ENCODE data around the gene TPGS2. TPM values are rescaled to one million over a fixed set of nuclear protein-coding genes. Genes with fewer than 3 reads are reported as not detected.

The TPGS2 gene
- total RNA-seq, 1 donor from 2014 or later: 23.3 TPM

DNA sequence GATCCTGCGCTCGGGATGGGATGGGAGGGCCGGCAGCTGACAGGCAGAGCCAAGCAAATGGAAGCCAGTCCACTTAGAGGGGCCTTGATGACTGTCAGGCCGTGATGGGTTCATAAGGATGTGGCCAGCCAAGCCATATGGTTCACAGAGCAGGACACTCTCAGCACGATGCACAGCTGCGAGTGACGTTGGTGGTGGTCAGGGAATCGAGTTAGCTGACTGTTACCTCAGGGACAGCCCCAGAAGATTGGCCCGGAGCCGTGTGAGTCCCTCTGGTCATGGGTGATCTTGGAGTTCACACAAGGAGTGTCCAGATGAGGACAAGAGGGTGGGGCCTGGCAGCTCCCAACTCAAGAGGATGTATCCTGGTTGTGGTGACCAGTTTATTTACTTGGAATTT lies 70.2 kb downstream of the TPGS2 start:
- DNase-seq (ENCODE audit: missing footprints) (no peak), ATAC-seq (peak; percentile 22)
- intact Hi-C loops (cut with DNase I): loop anchor here (5.0 kb wide), 1 partner anchor 71 kb away; no protein-coding TSS in a partner anchor

- ATAC-seq (no peak), DNase-seq (ENCODE audit: missing footprints) (no peak)
- intact Hi-C loops (cut with DNase I): loop anchor here (5.0 kb wide), 1 partner anchor 71 kb away; no protein-coding TSS in a partner anchor
These were observed 70.8 kb downstream of the TPGS2 start for GRCh38 chr18:36757991-36758390.

DNA sequence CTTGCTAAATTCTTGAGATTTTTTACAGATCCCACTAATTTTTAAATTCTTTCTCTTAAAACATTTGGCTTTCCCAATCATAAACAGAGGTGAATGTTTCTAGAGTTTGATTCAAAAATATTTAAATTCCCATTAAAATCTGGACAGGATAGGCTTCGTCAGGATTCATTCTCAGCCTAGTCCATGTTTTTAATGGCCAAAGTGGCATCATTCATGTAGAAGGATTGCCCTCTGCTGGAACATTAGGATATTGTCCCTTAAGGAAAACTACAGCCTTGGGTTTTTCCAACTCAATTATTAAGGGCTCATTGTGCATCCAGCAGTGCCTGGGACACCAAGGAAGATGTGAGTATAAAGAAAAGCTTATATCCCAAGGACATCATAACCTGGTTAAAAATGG lies 71.7 kb downstream of the TPGS2 start:
- no peak for ATAC-seq
- intact Hi-C loops (cut with DNase I): loop anchor here (5.0 kb wide), 1 partner anchor 70 kb away; no protein-coding TSS in a partner anchor
- no peak for DNase-seq (ENCODE audit: missing footprints)

DNA sequence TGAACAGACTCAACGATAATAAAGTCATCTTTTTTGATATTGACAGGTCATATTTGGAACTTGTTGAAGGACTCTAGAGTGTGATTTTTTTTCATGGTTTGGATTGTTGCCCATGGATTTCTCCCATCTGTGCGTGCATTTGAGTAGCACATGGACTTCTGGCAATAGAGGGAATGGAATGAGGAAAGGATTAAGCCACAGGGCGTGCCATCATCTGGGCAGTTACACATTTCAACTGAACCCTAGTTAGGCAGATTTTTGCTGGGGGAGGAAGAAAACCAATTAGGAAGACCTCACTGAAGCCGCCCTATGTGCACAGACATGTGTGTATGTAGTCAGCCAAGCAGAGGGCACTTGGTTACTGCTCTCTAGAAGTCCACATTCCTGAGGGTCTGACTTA lies 72.6 kb downstream of the TPGS2 start:
- peak; percentile 12 for ATAC-seq
- intact Hi-C loops (cut with DNase I): loop anchor here (5.0 kb wide), 1 partner anchor 69 kb away; no protein-coding TSS in a partner anchor

GRCh38 chr18:36752929-36753865 lies 75.6 kb downstream of the TPGS2 start:
- DNase-seq (ENCODE audit: missing footprints): no peak
- intact Hi-C loops (cut with DNase I): no loop called here

More for the DNA sequence above, 72.6 kb downstream of the TPGS2 start:
- DNase-seq (ENCODE audit: missing footprints): no peak

DNA sequence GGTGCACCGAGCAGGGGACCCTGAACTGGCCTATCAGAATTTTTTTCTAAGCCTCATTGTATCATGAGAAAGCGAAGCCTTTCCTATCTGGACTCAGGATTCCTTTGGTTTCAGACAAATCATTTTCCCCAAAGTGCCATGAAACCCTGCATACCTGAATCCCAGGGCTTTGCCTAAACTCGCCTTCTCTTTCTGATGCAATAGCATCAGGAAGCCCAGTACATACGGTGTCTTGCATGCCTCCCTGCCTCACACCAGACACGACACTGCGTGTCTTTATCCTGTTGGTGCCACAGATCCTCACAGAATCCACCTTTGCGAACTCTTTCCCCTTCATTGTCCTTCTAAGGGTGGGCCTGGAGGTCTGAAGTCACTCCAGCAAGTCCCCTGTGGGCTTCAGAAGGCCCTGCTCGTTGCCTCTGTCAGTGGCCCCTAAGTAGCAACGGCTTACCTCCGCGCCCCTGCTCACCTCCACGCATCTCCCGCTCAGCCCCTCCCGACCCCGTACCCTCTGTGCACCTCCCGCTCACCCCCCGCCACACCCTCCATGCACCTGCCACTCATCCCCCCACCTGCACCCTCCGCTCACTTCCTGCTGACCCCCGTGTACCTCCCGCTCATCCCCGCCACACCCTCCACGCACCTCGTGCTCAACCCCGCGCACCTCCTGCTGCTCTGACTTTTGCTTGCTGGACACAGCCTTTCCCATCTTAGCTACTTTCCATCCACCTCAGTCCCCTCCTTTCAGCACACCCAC lies 83.4 kb downstream of the TPGS2 start:
- intact Hi-C loops (cut with DNase I): no loop called here
- ATAC-seq: no peak

More at GRCh38 chr18:36752929-36753865, 75.6 kb downstream of the TPGS2 start:
- peak; percentile 40 for ATAC-seq

DNA sequence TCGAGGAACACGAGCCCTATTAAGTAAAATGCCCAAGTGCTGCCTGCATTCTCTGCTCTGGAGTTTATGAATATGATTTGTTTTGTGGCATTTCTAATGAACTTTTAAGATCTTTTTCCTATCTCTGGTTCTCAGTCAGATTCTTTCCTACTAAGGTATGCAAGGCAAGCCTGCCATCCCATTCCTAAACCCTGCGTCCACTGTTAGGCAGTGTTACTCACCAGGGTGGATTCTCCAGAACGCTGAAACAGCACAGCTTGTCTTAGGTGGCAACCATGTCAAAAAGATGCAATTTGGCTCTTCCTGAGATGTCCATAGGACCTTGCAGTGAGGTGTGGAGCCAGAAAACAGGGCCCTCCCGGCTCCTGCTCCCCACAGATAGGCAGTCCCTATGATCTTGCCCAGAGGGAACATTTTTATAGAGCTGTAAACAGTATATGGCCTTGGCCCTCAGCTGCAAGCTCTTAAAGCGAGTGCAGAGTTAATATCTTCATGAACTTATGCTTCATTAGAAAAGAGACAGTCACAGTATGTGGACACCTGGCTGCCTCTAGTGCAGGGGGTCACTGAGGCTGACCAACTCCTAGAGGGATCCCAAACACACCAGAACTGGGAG lies 84.4 kb downstream of the TPGS2 start:
- no peak for ATAC-seq
- intact Hi-C loops (cut with DNase I): no loop called here
- no peak for DNase-seq (ENCODE audit: missing footprints)

More for the DNA sequence above, 83.4 kb downstream of the TPGS2 start:
- no peak for DNase-seq (ENCODE audit: missing footprints)

Other genes with a start within 250 kb of the TPGS2 start
- gene KIAA1328, start 125 bp upstream of the TPGS2 start, total RNA-seq: 3.9 TPM

All from Right ventricle myocardium inferior (tissue), 1 donor.